Activated CD4-positive, alpha-beta T cell treated with anti-CD3 and anti-CD28 coated beads, Interleukin-2, amount 50 U/mL, for 1 hour (primary cell): Measurements from ENCODE around the gene CDCP1.
"Not testable (repeated sequence)": the region's sequence is repeated elsewhere in the genome, so short reads cannot be mapped to it uniquely, and the experiment has no call there.

Source experiments
- DNase-seq: peaks from one replicate; pipeline ENCODE4 v3.0.0-alpha.2; 2020

CDCP1 gene

DNA sequence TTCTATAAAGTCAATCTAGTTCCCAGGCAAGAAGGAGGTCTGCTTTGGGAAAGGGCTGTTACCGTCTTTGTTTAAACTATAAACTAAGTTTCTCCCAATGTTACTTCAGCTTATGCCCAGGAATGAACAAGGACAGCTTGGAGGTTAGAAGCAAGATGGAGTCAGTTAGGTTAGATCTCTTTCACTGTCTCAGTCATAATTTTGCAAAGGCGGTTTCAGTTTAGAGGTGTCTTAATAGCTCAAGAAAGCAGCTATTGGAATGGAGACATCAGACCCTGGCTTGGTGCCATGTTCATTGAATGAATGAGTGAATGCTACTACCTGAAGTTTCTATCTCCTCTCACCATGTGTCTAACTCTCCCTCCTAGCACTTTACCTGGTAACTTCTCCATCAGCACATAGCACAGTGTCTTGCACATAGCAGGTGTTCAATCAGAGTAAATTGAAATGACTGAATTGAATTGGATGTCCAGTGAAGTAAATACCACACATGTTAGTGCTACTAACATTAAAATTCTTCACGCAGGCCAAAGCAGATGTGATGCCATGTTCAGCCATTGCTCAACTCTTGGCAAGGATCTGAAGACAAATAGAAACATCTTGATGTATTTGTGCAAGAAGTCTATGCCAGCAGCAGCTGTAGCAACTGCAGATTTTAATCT is 91.9 kb downstream of the CDCP1 start:
- no peak for DNase-seq

DNA sequence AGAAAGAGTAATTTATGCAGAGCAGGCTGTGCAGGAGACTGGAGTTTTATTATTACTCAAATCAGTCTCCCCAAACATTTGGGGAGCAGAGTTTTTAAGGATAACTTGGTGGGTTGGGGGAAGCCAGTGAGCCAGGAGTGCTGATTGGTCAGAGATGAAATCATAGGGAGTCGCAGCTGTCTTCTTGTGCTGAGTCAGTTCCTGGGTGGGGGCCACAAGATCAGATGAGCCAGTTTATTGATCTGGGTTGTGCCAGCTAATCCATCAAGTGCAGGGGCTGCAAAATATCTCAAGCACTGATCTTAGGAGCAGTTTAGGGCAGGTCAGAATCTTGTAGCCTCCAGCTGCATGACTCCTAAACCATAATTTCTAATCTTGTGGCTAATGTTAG is 92.4 kb downstream of the CDCP1 start:
- DNase-seq: not testable (repeated sequence)

DNA sequence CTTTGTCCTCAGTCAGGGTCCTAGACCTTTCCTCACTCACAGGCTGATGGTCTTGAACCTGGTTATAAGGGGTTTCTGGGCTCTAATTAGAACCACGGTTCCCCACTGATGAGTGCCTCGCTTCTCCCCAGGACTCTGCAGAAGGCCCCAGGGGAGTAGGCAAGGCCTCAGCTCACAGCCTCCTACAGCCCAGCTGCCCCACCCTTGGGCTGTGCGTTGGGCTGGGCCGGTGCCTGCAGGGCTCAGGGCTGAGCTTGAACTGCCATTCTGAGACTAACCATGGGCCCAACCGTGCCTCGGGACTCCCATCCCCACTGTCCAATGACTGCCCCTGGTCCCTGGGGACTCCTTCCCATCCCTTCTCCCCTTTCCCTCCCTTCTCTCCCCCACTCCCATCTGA is 94.5 kb downstream of the CDCP1 start:
- DNase-seq: no peak

DNA sequence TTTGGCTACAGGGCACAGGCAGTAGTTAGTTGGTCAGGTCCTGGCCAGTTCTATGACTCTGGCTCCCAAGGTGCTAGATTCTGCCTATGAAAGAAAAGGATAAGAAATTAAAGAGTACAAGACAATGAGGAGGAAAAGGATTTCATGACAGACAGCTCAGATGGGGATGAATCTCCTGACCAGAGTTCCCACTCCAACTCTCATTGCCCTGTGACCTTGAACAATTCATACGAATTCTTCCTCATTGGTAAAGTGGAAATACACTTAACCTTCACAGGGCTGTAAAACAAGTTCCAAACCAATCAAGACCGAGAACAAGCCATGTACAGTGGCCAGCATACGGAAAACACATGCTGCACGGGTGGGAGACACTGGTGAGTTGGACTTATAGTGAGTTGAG is 96.4 kb downstream of the CDCP1 start:
- no peak for DNase-seq

DNA sequence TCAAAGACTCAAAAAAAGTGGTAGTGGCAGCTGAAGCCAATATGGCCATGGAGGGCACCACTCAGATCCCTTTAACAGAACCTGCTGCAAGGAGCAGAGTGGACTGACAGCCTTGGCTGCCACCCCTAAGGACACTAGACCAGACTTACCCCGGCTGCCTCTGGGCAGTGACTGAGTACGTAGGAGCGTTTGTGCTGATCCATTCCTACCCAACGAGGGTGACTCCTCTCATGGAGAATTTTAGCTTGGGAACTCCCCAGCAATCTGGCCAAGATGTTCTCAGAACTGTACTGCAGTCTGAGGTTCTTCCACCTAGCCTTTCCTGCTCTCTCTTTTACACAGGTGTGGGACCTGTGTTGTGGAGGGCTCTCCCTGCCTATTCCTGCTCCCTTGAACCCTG is 97.9 kb downstream of the CDCP1 start:
- DNase-seq: no peak

DNA sequence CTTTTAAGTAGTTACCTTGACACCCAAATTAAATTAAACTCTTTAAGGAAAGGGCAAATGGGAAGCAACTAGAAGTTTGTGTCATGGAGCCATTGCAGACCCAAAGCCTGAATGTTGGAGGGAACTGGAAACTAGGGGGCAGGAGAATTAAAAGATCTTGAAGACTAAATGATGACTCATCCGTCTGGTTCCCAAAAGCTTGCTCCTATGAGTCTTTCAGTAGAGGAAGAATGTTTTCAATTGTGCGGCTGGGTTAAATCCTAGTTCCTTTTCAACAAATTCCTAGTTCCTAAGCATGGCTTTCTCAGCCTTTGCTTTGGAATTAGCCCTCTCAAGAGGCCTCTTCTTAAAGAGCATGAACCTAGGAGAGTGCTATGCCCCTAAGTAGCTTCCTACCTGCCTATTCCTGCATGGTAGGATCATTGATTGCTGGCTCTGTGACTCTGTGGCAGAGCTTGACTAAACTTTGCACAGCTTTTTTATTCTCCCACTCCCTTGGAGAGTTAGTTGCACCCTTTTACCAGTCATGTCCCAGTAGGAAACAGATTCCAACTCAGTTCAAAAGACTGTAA is 102.4 kb downstream of the CDCP1 start:
- DNase-seq: no peak

DNA sequence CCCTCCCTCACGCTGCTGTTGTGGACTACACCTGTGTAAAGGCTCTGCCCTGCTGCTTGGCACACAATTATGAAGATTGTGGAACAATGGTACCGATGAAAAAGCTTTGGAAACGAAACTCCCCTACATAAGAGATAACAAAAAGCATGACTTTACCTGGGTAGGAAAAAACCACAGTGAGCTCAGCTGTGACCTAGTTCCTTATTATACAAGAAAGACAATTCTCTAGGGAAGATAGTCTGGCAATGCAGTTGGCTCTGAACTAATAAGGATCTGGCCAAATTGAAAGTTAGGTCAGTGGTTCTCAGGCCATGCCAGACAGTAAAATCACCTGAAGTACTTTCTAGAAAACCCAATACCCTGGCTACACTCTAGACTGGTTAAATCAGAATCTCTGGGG is 104.0 kb downstream of the CDCP1 start:
- DNase-seq: no peak

DNA sequence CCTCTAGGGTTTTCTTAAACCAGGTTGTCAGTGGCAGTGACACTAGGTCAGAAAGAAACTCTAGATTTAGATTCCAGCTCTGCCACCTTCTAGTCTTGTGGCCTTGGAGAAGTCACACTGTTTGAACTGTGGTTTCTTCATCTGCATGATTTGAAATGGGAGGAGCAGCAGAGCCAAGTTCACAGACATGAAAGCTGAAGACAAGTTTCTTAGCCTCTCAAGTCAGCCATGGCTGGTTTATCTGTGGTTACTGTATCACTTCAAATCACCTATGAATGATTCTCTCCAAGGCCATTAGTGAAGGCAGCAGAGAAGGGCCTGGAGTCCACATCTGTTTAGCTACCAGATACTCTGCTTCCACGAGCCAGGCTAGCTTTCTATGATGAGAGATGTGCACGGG is 104.5 kb downstream of the CDCP1 start:
- DNase-seq: no peak

DNA sequence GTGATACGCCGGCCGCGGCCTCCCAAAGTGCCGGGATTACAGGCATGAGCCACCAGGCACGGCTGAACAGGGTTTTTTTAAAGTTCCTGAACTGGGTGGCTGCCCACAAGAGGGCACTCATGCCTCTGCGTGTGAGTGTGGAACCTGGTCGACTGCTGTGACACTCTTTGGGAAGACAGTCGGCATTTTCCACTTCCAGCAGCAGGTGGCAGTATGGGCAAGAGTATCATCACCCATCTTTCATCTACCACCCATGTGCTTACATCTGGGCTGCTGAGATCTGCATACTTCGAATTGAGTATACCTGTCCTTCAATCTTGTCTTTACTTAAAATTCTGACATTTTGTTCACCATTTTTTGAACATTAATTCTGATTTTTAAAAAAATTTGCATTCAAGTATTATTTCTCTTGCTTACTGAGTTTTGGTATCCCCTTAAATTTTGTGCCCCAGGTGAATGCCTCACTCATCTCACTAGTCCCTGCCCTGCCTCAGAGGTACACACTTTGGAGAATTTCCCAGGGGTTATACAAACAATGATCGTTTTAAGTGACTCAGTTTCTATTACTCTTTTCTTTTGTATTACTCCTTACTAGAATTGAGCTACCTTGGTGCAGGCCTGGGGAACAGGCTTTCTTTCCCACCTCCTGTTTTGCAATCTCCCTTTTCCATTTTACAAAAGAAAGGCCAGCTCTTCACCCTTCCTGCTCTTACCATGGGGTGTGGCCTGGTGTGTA is 108.3 kb downstream of the CDCP1 start:
- DNase-seq: peak; percentile 91

DNA sequence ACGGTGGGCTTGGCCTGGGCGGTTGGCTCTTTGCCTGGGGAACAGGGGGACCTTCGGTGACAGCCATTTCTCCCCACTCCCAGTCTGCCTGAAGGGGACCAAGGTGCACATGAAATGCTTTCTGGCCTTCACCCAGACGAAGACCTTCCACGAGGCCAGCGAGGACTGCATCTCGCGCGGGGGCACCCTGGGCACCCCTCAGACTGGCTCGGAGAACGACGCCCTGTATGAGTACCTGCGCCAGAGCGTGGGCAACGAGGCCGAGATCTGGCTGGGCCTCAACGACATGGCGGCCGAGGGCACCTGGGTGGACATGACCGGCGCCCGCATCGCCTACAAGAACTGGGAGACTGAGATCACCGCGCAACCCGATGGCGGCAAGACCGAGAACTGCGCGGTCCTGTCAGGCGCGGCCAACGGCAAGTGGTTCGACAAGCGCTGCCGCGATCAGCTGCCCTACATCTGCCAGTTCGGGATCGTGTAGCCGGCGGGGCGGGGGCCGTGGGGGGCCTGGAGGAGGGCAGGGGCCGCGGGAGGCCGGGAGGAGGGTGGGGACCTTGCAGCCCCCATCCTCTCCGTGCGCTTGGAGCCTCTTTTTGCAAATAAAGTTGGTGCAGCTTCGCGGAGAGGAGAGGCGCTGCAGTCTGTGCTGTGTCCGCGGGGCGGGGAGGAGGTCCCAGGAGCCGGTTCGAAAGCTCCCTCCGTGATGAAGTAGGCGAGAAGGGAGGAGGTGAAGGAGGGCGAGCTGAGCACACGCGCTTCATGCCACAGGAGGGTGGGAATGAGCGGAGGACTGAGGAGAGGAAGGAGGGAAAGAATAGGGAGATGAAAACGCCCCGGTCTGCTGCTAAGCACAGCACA is 110.5 kb downstream of the CDCP1 start:
- DNase-seq: peak; percentile 24

DNA sequence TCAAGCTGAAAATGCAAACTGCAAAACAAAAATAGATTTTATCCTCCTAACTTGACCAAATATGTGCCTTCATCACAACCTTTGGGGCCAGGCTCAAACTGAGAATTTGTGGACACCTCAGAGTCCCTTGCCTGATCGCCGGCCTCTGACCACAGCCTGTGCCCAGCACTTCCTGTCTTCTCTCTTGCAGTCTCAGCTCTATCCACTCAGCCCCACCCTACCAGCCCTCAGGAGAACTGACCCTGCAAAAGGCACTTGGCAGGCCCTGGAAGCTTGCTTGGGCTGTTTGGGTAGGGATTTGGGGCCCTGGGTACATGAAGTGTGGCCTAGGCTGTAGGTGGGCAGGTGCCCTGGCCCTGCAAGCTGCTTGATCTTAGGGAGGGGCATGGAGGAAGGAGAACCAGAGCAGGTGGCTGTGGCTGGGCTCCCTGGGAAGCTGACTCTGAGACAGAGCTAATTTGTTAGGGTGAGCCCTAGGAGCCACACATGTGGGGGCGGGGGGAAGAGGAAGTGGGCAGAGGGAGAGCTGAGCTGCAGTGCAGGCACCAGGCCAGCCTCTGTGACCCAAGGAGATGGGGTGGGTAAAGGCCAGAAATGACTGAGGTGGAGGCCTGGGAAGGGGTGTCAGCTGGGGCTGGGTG is 111.4 kb downstream of the CDCP1 start:
- no peak for DNase-seq

DNA sequence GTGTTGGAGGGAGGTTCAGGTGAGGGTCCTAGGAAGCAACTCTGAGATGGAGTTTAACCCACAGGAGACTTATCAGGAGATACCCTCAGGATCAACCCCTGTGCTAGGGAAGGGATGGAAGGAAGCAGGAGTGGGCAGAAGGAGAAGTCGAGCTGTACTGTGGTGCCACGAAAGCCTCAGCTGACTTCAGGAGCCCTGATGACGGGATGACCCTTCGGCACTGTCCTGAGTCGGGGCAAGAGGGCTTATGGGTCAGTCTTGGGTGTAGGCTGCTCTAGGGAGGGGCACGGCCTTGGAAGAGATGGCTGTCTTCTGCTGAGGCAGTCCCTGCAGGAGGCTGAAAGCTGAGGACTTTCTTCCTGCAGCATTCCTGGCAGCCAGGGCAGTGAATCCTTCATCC is 112.4 kb downstream of the CDCP1 start:
- DNase-seq: no peak
